HG03135 (cell line): Measurements from ENCODE around the gene CCPG1.

Experiments used
- ATAC-seq: cut with Tn5 transposase; IDR thresholded peaks from one replicate; pipeline ENCODE4 v1.9.1; 2021; ENCODE audit warnings: mild to moderate bottlenecking, moderate library complexity; ENCODE audit not compliant: unreplicated experiment

CCPG1 gene

DNA sequence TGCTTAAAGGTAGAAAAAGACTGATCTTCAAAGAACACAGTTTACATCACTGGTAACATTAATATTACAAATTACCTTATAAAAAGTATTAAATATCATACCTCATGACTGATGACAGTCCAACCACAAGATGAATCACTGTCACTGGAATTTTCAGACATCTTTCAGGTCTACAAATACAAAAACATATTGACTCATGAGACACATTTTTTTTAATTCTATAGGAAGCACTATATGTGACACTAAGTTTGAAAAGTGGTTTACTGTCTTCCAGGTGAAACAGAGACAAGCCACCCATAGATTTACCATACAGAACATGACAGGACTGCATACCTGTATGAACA, 18.9 kb downstream of the CCPG1 start:
- no peak for ATAC-seq

DNA sequence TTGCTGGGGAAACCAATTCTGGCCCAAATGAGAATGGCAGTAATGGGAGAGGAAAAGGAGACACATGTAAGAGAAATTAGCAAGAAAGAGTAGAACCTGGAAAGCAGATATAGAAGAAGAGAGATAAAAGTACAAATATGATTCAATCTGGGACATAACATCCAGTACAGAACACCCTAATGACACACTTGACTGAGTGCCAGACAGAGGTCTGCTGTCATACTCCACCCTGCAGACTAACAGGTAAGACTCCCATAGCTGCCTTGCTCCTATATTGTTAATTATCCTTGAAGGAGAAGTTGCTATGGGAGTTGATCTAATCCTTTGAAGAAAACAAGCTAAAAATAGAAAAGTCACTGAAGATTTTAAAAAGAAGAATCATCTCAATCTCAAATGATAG, 21.1 kb downstream of the CCPG1 start:
- no peak for ATAC-seq

DNA sequence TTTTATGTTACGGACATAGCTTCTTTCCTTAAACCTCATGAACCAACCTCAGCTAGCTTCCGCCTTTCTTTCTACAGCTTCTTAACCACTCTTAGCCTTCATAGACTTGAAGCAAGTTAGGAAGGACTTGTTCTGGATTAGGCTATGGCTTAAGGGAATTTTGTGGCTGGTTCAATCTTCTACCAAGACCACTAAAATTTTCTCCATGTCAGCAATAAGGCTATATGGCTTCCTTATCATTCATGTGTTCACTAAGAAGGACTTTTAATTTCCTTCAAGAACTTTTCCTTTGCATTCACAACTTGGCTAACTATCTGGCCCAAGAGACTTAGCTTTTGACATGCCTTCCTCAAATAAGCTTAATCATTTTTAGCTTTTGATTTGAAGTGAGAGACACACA, 24.5 kb downstream of the CCPG1 start:
- ATAC-seq = no peak

DNA sequence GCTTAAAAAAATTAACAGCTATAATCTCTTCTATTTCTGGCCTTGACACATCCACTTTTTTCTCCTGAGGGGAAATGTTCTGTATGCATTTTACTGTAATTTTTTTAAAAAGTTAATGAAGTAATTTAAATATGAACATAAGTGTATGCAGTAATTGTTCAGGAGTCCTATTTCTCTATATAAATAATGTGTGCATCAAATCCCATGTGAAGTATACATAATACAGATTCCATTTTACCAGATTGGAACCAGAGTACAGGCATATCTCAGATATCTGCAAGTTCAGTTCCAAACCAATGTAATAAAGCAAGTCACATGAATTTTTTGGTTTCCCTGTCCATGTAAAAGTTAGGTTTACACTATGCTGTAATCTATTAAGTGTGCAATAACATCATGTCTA, 26.6 kb downstream of the CCPG1 start:
- ATAC-seq = no peak

DNA sequence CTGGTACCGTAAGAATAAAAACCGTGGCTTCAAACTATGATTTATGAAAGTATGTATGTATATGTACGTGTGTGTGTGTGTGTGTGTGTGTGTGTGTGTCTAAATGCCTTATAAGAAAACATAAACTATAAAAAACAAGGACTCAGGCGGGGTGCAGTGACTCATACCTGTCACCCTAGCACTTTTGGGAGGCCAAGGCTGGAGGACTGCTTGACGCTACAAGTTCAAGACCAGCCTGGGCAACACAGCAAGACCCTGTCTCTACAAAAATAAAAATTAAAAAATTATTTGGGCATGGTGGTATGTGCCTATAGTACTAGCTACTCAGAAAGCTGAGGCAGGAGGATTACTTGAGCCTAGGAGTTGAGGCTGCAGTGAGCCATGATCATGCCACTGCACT, 29.1 kb downstream of the CCPG1 start:
- no peak for ATAC-seq

DNA sequence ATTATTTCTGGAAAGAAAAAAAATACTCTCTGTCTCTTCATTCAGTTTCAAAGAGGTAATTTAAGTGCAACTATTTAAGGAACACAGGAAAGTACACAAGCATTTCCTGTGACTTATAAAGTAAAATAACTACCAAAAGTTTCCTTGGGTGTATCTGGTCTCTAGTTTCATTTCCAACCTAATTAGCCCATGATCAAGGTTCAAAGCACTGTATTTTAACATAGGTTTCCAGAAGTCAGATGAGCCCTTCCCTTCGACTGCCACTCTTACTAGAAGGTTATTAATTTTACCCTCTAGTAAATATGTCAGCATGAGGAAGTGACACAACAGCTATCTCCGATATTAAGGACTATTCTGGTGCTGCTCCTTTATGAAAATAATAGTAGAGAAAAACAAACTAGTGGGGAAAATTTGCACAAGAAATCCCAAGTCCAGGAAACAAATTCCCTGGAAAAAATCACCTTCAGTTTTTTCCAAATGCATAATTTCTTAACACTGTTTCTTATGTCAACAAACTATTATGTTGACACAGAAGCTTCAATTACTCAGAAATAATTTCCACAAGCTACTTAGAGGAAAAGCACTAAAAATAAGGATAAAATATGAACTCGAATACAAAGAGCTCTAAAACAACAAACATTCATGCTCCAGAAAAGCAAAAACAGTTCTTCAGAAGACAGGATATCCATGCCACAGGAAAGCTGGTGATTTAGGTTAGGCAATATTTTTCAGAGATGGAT, 35.3 kb downstream of the CCPG1 start:
- ATAC-seq = no peak

DNA sequence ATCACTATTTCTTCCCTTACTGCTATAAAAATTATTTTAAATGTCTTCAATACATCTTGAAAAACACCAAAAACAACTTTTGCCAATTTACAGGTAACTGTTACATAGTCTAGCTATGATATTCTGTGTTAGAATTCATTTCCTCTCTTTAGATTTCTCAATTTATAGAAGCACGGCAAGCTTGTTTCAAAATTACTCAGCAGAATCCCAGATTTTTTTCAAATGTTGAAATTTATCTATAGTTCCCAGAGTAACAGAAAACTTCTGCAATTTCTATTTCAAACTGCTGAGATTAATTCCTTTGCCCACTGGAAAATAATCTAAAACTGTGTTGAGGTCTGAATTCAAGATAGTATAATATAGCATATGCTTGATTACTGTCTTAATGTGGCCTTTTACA, 41.2 kb downstream of the CCPG1 start:
- ATAC-seq = no peak

DNA sequence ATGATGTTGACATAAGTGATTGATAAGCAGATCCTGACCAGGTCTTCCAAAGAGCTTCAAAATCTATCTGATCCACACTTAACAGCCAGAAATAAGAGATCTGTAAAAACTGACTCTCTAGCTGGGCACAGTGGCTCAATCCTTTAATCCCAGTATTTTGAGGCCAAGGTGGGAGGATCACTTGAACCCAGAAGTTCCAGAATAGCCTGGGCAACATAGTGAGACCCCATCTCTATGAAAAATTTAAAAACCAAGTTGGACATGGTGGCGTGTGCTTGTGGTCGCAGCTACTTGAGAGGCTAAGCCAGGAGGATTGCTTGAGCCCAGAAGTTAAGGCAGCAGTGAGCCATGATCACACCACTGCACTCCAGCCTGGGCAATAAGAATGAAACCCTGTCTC, 45.5 kb downstream of the CCPG1 start:
- no peak for ATAC-seq

DNA sequence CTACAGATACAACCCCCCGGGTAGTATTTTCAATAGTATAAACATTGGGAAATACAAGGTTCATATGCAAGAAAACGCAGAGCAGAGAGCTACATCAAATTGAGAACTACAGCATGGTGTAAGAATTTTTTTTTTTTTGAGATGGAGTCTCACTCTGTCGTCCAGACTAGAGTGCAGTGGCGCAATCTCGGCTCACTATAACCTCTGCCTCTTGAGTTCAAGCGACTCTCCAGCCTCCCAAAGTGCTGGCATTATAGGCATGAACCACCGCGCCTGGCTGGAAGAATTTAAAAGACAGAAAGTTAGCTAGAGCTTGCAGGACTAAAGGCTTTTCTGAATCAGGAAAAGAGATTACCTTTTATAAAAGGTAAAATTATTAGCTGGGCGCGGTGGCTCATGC, 47.1 kb downstream of the CCPG1 start:
- ATAC-seq = no peak

DNA sequence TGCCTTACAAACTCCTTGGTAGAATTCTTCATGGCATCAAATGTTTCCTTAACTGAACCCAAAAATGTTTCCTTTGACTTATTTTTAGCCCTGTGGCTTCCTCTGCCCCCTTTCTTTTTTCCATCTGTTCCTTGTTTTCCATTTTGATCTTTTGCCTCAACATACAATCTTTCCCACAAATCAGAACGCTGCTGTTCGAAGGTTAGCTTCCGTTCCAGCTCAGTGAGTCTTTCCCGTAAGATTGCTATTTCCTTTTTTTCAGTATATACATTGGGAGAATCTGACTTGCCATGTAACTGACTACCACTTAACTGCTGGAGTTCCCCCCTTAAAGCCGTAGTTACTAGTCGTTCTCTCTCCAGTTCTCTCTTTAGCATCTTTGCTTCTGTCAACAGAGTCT, 47.9 kb downstream of the CCPG1 start:
- ATAC-seq = no peak

DNA sequence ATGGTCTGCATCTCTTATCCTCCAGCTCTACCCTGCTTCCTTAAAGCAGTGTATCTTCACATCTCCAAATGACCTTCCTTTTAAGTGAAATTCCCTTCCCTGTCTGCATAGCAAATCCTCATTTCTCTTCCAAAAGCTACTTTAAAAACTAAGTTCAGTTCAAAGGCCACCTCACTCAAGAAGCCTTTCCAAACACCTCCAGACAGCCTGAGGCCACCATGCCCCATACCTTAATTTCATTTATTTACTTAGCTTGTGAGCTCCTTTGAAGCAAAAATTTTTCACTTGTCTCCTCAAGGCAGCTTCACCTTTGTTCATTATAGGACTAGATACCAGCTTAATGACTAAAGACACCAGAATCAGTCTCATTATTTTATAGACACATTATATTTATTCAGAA, 49.7 kb downstream of the CCPG1 start:
- no peak for ATAC-seq

DNA sequence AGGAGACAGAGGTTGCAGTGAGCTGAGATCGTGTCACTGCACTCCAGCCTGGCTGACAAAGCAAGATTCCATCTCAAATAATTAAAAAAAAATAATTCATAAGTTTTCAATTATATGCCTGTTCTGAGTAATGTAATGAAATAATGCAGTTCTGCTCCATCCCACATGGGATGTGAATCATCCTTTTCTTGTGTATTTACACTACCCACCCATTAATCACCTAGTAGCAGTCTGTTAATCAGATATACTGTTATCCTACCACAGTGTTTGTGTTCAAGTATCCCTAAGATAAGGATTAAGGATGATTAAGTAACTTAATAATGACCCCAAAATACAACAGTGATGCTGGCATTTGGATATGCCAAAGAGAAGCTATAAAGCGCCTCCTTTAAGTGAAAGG, 50.4 kb downstream of the CCPG1 start:
- no peak for ATAC-seq

DNA sequence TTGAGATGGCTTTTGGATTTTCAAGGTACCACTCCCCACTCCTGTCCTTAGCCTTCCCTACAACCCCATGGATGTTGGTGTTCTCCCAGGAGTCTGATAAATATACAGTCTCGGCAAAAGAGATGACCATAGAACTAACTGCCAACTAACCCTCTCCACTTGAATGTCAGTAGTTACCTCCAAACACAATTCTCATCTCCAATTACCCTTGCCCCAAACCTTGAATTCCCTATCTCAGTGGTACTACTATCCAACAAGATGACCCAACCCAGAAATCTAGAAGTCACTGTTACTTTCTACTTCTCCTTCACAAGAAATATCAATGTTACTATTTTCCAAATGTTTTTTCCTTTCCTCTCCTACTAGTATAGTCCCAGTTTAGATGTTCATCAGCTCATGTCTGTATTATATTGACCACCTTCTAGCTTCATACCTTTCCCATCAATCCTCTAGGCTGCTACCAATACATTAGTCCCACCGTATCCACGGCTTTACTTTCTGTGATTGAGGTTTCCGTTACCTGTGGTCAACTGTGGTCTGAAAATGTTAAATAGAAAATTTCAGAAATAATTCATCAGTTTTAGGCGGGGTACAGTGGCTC, 51.1 kb downstream of the CCPG1 start:
- no peak for ATAC-seq

DNA sequence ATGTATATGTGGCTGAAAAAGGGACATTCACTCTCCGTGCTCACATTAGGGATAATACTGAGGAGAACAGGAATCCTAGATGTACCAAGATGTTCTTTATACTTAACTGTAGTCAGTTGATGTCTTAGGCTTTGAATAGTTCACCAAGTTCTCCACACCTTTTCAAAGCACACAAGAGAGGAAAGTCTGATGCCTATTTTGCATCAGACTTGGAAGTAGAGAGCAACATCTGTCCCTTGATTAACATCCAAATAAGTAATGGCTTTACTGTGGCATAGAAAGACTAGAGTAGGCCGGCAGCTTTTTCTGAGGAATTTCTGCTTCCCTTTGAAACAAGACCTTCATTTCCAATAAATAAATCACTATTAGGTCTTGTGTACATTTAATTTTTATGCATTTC, 55.1 kb downstream of the CCPG1 start:
- no peak for ATAC-seq

DNA sequence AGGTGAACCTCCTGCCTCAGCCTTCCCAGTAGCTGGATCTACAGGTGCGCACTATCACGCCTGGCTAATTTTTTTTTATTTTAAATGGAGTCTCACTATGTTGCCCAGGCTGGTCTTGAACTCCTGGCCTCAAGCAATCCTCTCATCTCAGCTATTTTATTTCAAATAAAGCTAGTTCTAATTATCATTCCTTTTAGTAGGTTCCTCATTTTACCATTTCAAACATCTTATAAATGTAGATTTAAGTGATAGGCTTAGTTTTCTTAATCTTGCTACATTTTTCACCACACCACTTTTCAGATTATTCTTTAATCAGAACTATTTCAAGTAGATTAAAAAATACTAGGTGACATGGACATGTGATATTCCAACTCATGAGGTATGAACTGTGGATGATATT, 58.9 kb downstream of the CCPG1 start:
- no peak for ATAC-seq

DNA sequence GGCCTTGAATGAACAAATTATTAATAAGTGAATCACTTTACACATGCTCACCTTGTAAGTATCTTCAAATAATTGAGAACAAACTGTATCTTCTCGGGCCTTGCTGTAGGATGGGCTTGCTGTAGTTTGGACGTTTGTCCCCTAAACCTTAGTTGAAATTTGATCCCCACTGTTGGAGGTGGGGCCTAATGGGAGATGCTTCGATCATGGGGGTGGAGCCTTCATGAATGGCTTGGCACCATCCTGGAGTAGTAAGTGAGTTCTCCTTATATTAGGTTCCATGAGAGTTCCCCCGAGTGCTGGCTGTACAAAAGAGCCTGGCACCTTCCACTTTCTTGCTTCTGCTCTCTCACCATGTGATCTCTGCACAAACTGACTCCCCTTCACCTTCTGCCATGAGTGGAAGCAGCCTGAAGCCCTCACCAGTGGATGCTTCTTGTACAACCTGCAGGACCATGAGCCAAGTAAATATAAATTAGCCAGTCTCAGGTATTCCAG, 59.8 kb downstream of the CCPG1 start:
- ATAC-seq = no peak

DNA sequence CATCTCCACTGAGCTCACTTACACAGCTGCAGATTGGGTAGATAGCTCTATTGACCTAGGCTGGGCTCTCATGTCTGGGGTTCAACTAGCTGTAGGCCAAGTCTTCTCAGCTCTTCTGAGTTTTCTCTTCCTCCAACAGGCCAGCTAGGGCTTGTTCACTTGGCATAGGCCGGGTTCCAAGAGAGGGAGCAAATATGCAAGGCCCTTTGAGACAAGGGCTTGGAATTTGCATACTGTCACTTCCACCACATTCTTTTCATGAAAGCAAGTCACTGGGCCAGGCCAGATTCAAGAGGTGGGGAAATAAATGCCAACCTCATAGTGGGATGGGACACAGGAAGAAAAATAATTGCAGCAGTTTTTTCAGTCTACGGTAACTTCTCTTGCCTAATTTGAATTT, 64.0 kb downstream of the CCPG1 start:
- no peak for ATAC-seq

DNA sequence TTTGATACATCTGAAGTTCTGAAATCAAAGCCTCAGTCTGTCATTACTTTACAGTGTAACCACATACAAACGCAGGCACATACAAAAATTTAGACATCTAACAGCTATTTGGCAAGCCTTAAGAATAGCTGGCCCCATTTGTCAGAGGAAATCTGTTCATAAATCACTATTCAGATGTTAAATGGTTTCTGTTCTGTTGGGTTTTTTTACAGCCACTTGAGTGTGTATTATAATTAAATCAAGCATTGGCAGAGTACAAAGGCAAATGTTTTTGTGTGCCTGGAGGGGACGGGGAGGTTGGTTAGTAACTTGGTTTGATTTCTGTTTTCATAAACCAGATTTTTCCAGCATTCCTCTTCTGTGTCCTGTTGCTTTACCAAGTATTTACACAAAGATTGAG, 65.0 kb downstream of the CCPG1 start:
- no peak for ATAC-seq

DNA sequence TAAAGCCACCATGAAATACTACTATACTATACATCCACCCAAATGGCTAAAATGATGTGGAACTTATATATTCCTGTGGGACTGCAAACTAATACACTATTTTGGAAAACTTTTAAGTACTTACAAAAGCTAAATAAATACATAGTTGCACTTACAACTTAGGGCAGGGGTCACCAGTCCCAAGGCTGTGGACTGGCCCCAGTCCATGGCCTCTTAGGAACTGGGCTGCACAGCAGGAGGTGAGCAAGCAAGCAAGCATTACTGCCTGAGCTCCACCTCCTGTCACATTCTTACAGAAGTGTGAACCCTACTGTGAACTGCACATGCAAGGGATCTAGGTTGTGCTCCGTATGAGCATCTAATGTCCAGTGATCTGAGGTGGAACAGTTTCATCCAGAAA, 71.0 kb downstream of the CCPG1 start:
- no peak for ATAC-seq

DNA sequence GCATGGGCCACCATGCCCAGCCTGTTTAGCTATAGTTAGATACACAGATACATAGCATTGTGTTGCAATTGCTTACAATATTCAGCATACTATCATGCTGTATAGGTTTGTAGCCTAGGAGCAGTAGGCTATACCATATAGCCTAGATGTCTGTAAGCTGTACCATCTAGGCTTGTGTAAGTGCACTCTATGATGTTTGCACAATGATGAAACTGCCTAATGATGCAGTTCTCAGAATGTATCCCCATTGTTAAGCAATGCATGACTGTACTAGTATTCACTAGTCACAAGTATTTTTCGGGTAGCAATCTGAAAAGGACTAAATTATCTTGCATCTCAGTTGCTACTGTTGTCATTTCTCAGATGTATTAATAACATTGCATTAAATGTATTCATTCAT, 73.2 kb downstream of the CCPG1 start:
- no peak for ATAC-seq

DNA sequence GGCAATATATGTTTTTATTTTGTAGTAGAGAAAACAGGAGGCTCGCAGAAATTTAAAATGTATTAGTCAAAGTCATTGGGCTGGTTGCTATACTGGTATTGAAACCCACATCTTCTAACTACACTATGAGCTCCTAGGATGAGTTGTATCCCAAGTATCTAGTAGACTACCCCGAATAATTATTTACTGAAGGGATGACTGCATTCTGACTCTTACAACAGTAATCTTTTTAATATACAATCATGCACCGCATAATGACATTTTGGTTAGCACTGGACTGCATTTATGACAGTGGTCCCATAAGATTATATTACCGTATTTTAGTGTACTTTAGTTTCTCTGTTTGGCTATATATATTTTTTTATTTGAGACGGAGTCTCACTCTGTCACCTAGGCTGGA, 73.8 kb downstream of the CCPG1 start:
- no peak for ATAC-seq

DNA sequence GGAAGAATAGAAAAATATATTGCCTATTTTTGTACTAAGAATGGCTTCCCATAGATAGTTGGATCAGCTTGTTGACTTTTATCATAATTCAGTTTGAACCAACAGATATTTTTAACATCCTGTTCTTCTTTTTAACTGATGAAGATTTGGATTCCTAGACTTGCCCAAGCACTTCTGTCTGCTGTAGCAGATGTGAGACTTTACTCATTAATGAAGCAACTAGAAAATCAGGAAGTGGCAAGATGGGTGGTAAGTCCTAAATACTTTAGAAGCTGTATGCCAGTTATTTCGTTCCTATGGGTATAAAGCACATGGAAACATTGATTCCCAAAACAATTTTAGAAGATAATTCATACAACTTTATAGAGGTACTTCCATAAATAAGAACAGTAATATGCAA, 80.8 kb downstream of the CCPG1 start:
- no peak for ATAC-seq

DNA sequence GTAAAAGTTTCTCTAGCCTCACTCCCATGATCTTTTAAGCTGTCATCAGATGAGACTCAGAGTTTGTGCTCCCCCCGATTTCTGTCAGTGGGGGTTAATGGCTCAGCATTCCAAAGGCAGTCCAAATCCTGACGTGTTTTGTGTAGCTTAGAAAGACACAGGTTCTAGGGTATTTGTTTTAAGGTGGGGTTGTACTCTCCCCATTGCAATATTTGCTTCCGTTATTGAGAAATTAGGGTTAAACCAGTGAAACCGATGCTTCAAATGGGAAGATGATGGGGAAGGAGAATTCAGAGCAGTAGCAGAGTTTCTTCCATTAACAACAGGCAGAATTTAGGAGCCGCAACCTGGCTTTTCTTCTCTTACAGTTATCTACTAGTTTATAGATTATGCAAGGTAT, 85.7 kb downstream of the CCPG1 start:
- no peak for ATAC-seq
